OCI-M2 (cell line): ENCODE data around the gene PDE8A.
"Not testable (repeated sequence)": the region's sequence is repeated elsewhere in the genome, so short reads cannot be mapped to it uniquely, and the experiment has no call there.

Experiments
- DNase-seq: peaks from one replicate; lab custom pipeline; 2025; ENCODE audit not compliant: unreplicated experiment; lab: John Stamatoyannopoulos, UW

Gene PDE8A

GRCh38 chr15:85167568-85167967, 185.9 kb downstream of the PDE8A start:
- DNase-seq, result no peak

GRCh38 chr15:85168642-85169173, 187.1 kb downstream of the PDE8A start:
- DNase-seq, result no peak

- no peak for DNase-seq
These were observed 190.1 kb downstream of the PDE8A start for GRCh38 chr15:85171736-85172135.

- DNase-seq, result no peak
These were observed 191.3 kb downstream of the PDE8A start for GRCh38 chr15:85172846-85173490.

GRCh38 chr15:85173630-85174029, 192.0 kb downstream of the PDE8A start:
- DNase-seq, result not testable (repeated sequence)

GRCh38 chr15:85174521-85174920, 192.9 kb downstream of the PDE8A start:
- no peak for DNase-seq

GRCh38 chr15:85177042-85177515, 195.4 kb downstream of the PDE8A start:
- not testable (repeated sequence) for DNase-seq

- DNase-seq, result no peak
These were observed 196.7 kb downstream of the PDE8A start for GRCh38 chr15:85178308-85178707.

- no peak for DNase-seq
These were observed 198.0 kb downstream of the PDE8A start for GRCh38 chr15:85179700-85180099.

GRCh38 chr15:85185350-85185749, 203.7 kb downstream of the PDE8A start:
- DNase-seq, result not testable (repeated sequence)

- not testable (repeated sequence) for DNase-seq
These were observed 206.5 kb downstream of the PDE8A start for GRCh38 chr15:85188171-85188577.
